ENCODE data around the gene MBLAC2.

MBLAC2 gene

GRCh38 chr5:90474235-90475107, at the start of gene MBLAC2, which contains the start of gene POLR3G:
Gene MBLAC2, minus strand, starts transcription at chr5:90474771. Its CDS starts 479 bp downstream, at chr5:90474292.
Gene POLR3G, plus strand, starts transcription at chr5:90474864. Its CDS starts 10,704 bp downstream, at chr5:90485568.
- H3K4me3 ChIP-seq (ENCODE audit: low read depth, low read length): peak within 1 kb of the TSS; percentile 96
- peak within 1 kb of the TSS; percentile 85 for H3K9ac ChIP-seq (ENCODE audit: low read length)
- H3K9me3 ChIP-seq (ENCODE audit: control insufficient read depth, insufficient read depth, low read depth, low read length): no peaks in the 10 kb centered on the region
- H3K27me3 ChIP-seq (ENCODE audit: control insufficient read depth, insufficient read depth, low read length): no peaks in the 10 kb centered on the region
- H3K4me1 ChIP-seq (ENCODE audit: control insufficient read depth, insufficient read depth, low read length): peaks cover 23% of the 10 kb centered on the region
- H3K36me3 ChIP-seq (ENCODE audit: control insufficient read depth, insufficient read depth, low read length): 0 out of 2 replicates have a peak, but pooled peaks cover 2% of the 10 kb centered on the region
- peak within 1 kb of the TSS; percentile 15; the same call in 1 of the 2 replicates for H3K27ac ChIP-seq (ENCODE audit: low read depth, low read length)

DNA sequence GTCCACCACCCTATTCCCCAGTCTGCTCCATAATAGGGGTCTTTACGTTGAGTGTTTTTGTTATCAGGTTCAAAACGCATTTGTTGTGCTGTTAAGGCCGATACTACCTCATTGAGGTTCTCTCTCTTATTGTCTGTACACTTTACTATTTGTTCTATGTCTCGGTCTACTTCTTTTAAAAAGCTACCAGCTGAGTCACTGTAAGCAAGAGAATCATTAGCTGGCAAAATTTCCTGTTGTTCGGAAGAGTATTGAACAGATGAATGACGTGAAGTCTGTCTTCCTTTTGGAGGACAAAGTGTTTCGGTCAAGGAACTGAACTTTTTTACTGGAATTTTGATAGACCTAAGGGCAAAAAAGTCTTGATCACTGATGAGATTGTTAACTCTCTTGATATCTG, 44.5 kb upstream of the MBLAC2 start:
- Histone ChIP-seq H3K9ac (ENCODE audit: low read length) (no peak overlapping the region), H3K27ac (ENCODE audit: low read depth, low read length) (no peak overlapping the region), H3K27me3 (ENCODE audit: control insufficient read depth, insufficient read depth, low read length) (no peaks in the 10 kb centered on the region), H3K4me1 (ENCODE audit: control insufficient read depth, insufficient read depth, low read length) (no peaks in the 10 kb centered on the region), H3K36me3 (ENCODE audit: control insufficient read depth, insufficient read depth, low read length) (peaks cover 45% of the 10 kb centered on the region), H3K4me3 (ENCODE audit: low read depth, low read length) (no peak overlapping the region), H3K9me3 (ENCODE audit: control insufficient read depth, insufficient read depth, low read depth, low read length) (no peaks in the 10 kb centered on the region)

DNA sequence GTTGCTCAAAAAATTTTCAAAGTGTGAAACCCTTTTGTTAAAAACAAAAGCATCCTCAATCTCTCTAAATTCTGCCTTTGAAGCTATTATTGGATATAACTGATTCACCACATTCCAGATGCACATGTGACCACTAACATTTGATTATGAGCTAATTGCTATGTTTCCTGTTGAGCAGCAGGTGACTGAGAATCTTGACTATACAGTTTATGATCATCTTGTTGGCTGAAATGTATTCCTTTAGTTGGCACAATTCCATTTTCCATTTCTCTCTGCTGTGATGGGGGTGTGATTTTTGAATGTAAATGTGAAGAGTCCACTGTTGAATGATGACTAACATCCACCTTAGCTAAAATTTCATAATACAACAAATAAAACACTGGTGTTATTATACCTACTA, 44.1 kb upstream of the MBLAC2 start:
- Histone ChIP-seq H3K9ac (ENCODE audit: low read length) (no peak overlapping the region), H3K27ac (ENCODE audit: low read depth, low read length) (no peak overlapping the region), H3K4me3 (ENCODE audit: low read depth, low read length) (no peak overlapping the region), H3K36me3 (ENCODE audit: control insufficient read depth, insufficient read depth, low read length) (peaks cover 41% of the 10 kb centered on the region), H3K27me3 (ENCODE audit: control insufficient read depth, insufficient read depth, low read length) (no peaks in the 10 kb centered on the region), H3K9me3 (ENCODE audit: control insufficient read depth, insufficient read depth, low read depth, low read length) (no peaks in the 10 kb centered on the region), H3K4me1 (ENCODE audit: control insufficient read depth, insufficient read depth, low read length) (no peaks in the 10 kb centered on the region)

- H3K27ac ChIP-seq (ENCODE audit: low read depth, low read length): no peak overlapping the region
- no peaks in the 10 kb centered on the region for H3K27me3 ChIP-seq (ENCODE audit: control insufficient read depth, insufficient read depth, low read length)
Observed at GRCh38 chr5:90514520-90514919, 39.9 kb upstream of the MBLAC2 start.

DNA sequence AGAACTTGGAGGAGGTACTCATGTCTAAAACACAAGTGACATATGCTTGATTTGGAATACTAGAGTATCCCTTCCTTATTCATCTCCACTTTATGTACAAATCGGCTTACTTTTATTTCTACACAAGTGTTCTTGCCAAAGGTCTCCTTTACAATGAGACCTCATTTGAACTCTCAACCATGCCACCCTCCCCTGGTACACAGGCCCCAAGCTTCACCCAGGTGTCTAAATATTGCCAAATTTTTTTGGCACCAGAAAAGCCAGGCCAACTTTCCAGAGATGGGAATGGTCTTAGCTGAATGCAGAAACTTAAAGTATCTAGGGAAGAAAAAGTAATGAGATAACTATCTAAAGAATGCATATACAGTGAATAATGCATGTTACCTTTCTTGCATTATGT, 35.9 kb upstream of the MBLAC2 start:
- Histone ChIP-seq H3K9me3 (ENCODE audit: control insufficient read depth, insufficient read depth, low read depth, low read length) (no peaks in the 10 kb centered on the region), H3K27me3 (ENCODE audit: control insufficient read depth, insufficient read depth, low read length) (no peaks in the 10 kb centered on the region), H3K36me3 (ENCODE audit: control insufficient read depth, insufficient read depth, low read length) (peaks cover 35% of the 10 kb centered on the region), H3K9ac (ENCODE audit: low read length) (no peak overlapping the region), H3K4me3 (ENCODE audit: low read depth, low read length) (no peak overlapping the region), H3K27ac (ENCODE audit: low read depth, low read length) (no peak overlapping the region), H3K4me1 (ENCODE audit: control insufficient read depth, insufficient read depth, low read length) (no peaks in the 10 kb centered on the region)

More at GRCh38 chr5:90514520-90514919, 39.9 kb upstream of the MBLAC2 start:
- no peak overlapping the region for H3K9ac ChIP-seq (ENCODE audit: low read length)
- H3K4me1 ChIP-seq (ENCODE audit: control insufficient read depth, insufficient read depth, low read length): no peaks in the 10 kb centered on the region
- H3K9me3 ChIP-seq (ENCODE audit: control insufficient read depth, insufficient read depth, low read depth, low read length): no peaks in the 10 kb centered on the region
- peaks cover 21% of the 10 kb centered on the region for H3K36me3 ChIP-seq (ENCODE audit: control insufficient read depth, insufficient read depth, low read length)
- no peak overlapping the region for H3K4me3 ChIP-seq (ENCODE audit: low read depth, low read length)

DNA sequence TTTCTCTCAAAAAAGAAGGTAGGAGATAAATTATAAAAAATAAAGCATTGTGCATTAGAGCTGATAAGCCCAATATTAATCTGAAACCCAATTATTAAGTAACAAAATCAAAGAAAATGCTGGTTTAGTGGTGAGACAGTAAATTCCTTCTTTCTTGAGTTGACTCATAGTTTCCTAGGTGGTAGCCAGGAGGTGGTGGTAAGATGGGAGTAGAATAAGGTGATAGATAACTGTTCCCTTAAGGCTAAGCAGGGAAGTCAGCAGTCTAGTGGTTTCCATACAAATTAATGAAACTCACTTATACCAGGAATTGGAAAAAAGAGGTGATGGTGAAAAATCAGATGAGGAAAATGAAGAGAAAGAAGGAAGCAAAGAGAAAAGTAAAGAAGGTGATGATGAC, 31.6 kb upstream of the MBLAC2 start:
- Histone ChIP-seq H3K27me3 (ENCODE audit: control insufficient read depth, insufficient read depth, low read length) (no peaks in the 10 kb centered on the region), H3K9me3 (ENCODE audit: control insufficient read depth, insufficient read depth, low read depth, low read length) (no peaks in the 10 kb centered on the region), H3K9ac (ENCODE audit: low read length) (no peak overlapping the region), H3K4me1 (ENCODE audit: control insufficient read depth, insufficient read depth, low read length) (no peaks in the 10 kb centered on the region), H3K36me3 (ENCODE audit: control insufficient read depth, insufficient read depth, low read length) (peaks cover 50% of the 10 kb centered on the region), H3K27ac (ENCODE audit: low read depth, low read length) (no peak overlapping the region), H3K4me3 (ENCODE audit: low read depth, low read length) (no peak overlapping the region)

DNA sequence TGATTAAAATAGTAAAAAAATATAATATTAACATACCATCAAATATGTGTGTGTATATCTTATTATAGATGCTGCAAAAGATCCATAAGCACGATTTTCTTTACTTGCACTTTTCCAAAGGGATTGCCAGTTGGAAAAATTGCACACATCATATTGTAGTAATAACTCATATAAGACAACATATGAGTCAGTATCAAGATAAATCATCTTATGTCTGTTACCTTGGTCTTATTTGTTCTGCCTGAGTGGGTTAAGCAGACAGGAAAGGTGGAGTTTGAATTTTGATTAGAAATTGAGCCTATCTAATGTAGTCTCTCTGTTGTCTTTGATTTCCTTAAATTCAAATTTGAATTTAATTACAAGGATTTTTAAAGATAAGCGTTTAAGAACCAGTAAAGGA, 30.2 kb upstream of the MBLAC2 start:
- H3K27me3 ChIP-seq (ENCODE audit: control insufficient read depth, insufficient read depth, low read length): no peaks in the 10 kb centered on the region
- H3K36me3 ChIP-seq (ENCODE audit: control insufficient read depth, insufficient read depth, low read length): peaks cover 53% of the 10 kb centered on the region

DNA sequence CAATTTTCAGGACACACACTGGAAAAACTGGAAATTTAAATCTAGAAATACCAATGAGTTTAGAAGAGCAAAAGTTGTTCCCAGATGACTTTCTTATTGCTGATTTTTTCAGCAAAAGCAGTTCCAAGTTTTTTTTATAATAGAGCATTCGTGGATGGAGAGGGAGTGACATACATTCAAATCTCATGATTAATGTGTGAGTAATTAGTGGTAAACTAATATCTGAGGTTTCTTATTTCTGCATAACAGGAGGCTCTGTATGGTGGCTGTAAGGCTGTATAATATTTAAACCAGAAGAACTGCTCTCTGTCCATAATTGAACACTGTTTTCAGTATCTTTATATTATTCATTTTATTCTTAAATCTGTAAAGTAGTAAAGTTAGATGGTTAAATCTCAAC, 29.0 kb upstream of the MBLAC2 start:
- no peaks in the 10 kb centered on the region for H3K27me3 ChIP-seq (ENCODE audit: control insufficient read depth, insufficient read depth, low read length)
- no peak overlapping the region for H3K9ac ChIP-seq (ENCODE audit: low read length)
- no peaks in the 10 kb centered on the region for H3K9me3 ChIP-seq (ENCODE audit: control insufficient read depth, insufficient read depth, low read depth, low read length)
- H3K36me3 ChIP-seq (ENCODE audit: control insufficient read depth, insufficient read depth, low read length): peaks cover 55% of the 10 kb centered on the region
- no peak overlapping the region for H3K27ac ChIP-seq (ENCODE audit: low read depth, low read length)
- H3K4me1 ChIP-seq (ENCODE audit: control insufficient read depth, insufficient read depth, low read length): no peaks in the 10 kb centered on the region
- H3K4me3 ChIP-seq (ENCODE audit: low read depth, low read length): no peak overlapping the region

More for the DNA sequence above, 30.2 kb upstream of the MBLAC2 start:
- H3K9ac ChIP-seq (ENCODE audit: low read length): no peak overlapping the region
- no peak overlapping the region for H3K4me3 ChIP-seq (ENCODE audit: low read depth, low read length)
- H3K4me1 ChIP-seq (ENCODE audit: control insufficient read depth, insufficient read depth, low read length): no peaks in the 10 kb centered on the region
- no peak overlapping the region for H3K27ac ChIP-seq (ENCODE audit: low read depth, low read length)
- no peaks in the 10 kb centered on the region for H3K9me3 ChIP-seq (ENCODE audit: control insufficient read depth, insufficient read depth, low read depth, low read length)

DNA sequence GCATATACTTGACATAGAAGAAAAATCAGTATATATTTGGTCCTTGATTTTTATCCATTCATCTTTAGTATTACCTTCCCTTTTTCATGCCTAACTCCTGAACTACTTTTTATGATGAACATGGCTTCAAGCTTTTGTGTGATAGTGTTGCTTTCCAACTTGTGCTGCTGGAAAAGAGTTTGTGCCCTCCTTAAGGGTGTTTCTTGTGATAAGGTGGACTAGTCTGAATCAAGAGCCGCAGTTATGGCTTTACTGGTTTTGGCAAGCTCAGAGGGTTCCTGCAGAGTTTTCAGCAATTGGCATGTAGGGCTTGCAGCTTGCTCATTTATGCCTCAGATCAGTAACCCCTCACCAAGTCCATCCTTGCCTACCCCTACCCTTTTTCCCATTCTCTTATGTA, 20.6 kb upstream of the MBLAC2 start:
- no peak overlapping the region for H3K4me3 ChIP-seq (ENCODE audit: low read depth, low read length)
- H3K4me1 ChIP-seq (ENCODE audit: control insufficient read depth, insufficient read depth, low read length): no peaks in the 10 kb centered on the region
- no peaks in the 10 kb centered on the region for H3K9me3 ChIP-seq (ENCODE audit: control insufficient read depth, insufficient read depth, low read depth, low read length)
- H3K27ac ChIP-seq (ENCODE audit: low read depth, low read length): no peak overlapping the region
- no peak overlapping the region for H3K9ac ChIP-seq (ENCODE audit: low read length)
- no peaks in the 10 kb centered on the region for H3K27me3 ChIP-seq (ENCODE audit: control insufficient read depth, insufficient read depth, low read length)
- H3K36me3 ChIP-seq (ENCODE audit: control insufficient read depth, insufficient read depth, low read length): peaks cover 69% of the 10 kb centered on the region

DNA sequence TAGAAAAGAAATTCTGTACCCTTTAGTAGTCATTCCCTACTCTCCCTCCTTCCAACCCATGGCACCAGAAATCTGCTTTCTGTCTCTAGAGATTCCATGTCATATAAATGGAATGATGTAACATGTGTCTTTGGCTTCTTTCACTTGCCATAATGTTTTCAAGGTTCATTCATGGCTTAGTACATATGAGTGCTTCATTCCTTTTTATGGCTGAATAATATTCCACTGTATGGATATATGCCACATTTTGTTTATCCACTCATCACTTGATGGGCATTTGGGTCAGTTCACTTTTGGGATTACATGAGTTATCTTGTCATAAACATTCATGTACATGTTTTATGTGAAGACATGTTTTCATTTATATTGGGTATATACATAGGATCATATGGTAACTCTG, 19.5 kb upstream of the MBLAC2 start:
- Histone ChIP-seq H3K27me3 (ENCODE audit: control insufficient read depth, insufficient read depth, low read length) (no peaks in the 10 kb centered on the region), H3K9me3 (ENCODE audit: control insufficient read depth, insufficient read depth, low read depth, low read length) (no peaks in the 10 kb centered on the region), H3K4me3 (ENCODE audit: low read depth, low read length) (no peak overlapping the region), H3K4me1 (ENCODE audit: control insufficient read depth, insufficient read depth, low read length) (no peaks in the 10 kb centered on the region), H3K27ac (ENCODE audit: low read depth, low read length) (no peak overlapping the region), H3K9ac (ENCODE audit: low read length) (no peak overlapping the region), H3K36me3 (ENCODE audit: control insufficient read depth, insufficient read depth, low read length) (peaks cover 64% of the 10 kb centered on the region)

DNA sequence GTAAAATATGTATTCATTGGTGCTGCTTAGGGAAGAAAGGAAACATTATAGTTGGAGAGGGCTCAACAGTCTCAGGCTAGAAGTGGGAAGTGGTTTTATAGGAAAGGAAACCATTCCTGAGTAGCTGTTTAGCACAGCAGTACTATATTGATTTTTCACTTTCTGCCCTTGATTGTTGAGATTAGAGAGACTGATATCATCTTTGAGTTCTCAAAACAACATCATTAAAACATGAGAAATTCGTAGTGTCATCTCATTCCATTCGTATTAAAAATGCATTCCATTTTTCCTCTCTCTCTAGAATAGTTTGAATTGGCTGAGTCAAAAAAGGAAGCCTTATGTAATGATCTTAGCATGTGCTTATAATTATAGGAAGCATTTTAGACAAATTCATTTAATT, 14.2 kb upstream of the MBLAC2 start:
- H3K9me3 ChIP-seq (ENCODE audit: control insufficient read depth, insufficient read depth, low read depth, low read length): no peaks in the 10 kb centered on the region
- H3K36me3 ChIP-seq (ENCODE audit: control insufficient read depth, insufficient read depth, low read length): peaks cover 59% of the 10 kb centered on the region
- H3K4me1 ChIP-seq (ENCODE audit: control insufficient read depth, insufficient read depth, low read length): peaks cover 8% of the 10 kb centered on the region; the same call in 1 of the 2 replicates
- H3K27ac ChIP-seq (ENCODE audit: low read depth, low read length): no peak overlapping the region
- no peaks in the 10 kb centered on the region for H3K27me3 ChIP-seq (ENCODE audit: control insufficient read depth, insufficient read depth, low read length)
- no peak overlapping the region for H3K4me3 ChIP-seq (ENCODE audit: low read depth, low read length)
- no peak overlapping the region for H3K9ac ChIP-seq (ENCODE audit: low read length)

Data from HUES6 (cell line).